Suprapubic skin (tissue), 4 donors: ENCODE measurements around the gene SLC43A1. TPM values are rescaled to one million over a fixed set of nuclear protein-coding genes. Genes with fewer than 3 reads are reported as not detected.

Source experiments
- DNase-seq, 2 donors: peaks; one replicate each; pipeline ENCODE4 v3.0.0-alpha.2; 2019; ENCODE audit warnings: low spot score in 2 of 2
- H3K27ac ChIP-seq: fragments of 200-600 bp; sonication (generic); one replicate; pipeline ENCODE4 v1.5.1; 2019
- H3K27me3 ChIP-seq: fragments of 200-600 bp; sonication (generic); one replicate; pipeline ENCODE4 v1.5.1; 2019
- H3K36me3 ChIP-seq: fragments of 200-600 bp; sonication (generic); one replicate; pipeline ENCODE4 v1.5.1; 2019
- H3K4me1 ChIP-seq: fragments of 200-600 bp; sonication (generic); one replicate; pipeline ENCODE4 v1.5.1; 2019
- H3K4me3 ChIP-seq: fragments of 200-600 bp; sonication (generic); one replicate; pipeline ENCODE4 v1.5.1; 2019; ENCODE audit warnings: mild to moderate bottlenecking
- H3K9me3 ChIP-seq: fragments of 200-600 bp; sonication (generic); one replicate; pipeline ENCODE4 v1.5.1; 2019
- EP300 ChIP-seq: sonication (generic); formaldehyde crosslinking; IDR thresholded peaks from one replicate; pipeline ENCODE4 v1.6.1; 2017; ENCODE audit warnings: antibody characterized with exemption
- POLR2A ChIP-seq, 2 donors: fragments of 450-650 bp; IDR thresholded peaks; one replicate each; pipeline ENCODE4 v1.6.1; 2017; ENCODE audit warnings: antibody characterized with exemption in 2 of 2, mild to moderate bottlenecking in 2 of 2, moderate library complexity in 2 of 2
- POLR2AphosphoS5 ChIP-seq, 3 donors: sonication (generic); formaldehyde crosslinking; IDR thresholded peaks; one replicate each; pipeline ENCODE4 v1.6.1; 2017; ENCODE audit warnings: antibody characterized with exemption in 3 of 3
- WGBS: methylation state at CpG from one replicate; pipeline ENCODE4 v1.1.5; 2018; 5-methylcytosine and 5-hydroxymethylcytosine counted together
- total RNA-seq, 4 donors: library from RNA; depleted of rRNA; stranded (reverse); fragments of >200 nt; gene quantifications; one replicate each; pipeline ENCODE4 v1.1.0, GENCODE V29; 2016
- TF ChIP-seq, protein P1 (sequence below), 2 donors: fragments of 200-600 bp in 1 of 2; fragments of 450-650 bp in 1 of 2; sonication (generic) in 1 of 2; IDR thresholded peaks; one replicate each; pipeline ENCODE4 v1.5.1; 2016 to 2019; ENCODE audit warnings: antibody characterized with exemption in 2 of 2, mild to moderate bottlenecking in 1 of 2, moderate library complexity in 1 of 2

The SLC43A1 gene
- total RNA-seq, 4 donors from 2014 or later, result 13.8 to 48.8 (median 22.3) TPM

DNA sequence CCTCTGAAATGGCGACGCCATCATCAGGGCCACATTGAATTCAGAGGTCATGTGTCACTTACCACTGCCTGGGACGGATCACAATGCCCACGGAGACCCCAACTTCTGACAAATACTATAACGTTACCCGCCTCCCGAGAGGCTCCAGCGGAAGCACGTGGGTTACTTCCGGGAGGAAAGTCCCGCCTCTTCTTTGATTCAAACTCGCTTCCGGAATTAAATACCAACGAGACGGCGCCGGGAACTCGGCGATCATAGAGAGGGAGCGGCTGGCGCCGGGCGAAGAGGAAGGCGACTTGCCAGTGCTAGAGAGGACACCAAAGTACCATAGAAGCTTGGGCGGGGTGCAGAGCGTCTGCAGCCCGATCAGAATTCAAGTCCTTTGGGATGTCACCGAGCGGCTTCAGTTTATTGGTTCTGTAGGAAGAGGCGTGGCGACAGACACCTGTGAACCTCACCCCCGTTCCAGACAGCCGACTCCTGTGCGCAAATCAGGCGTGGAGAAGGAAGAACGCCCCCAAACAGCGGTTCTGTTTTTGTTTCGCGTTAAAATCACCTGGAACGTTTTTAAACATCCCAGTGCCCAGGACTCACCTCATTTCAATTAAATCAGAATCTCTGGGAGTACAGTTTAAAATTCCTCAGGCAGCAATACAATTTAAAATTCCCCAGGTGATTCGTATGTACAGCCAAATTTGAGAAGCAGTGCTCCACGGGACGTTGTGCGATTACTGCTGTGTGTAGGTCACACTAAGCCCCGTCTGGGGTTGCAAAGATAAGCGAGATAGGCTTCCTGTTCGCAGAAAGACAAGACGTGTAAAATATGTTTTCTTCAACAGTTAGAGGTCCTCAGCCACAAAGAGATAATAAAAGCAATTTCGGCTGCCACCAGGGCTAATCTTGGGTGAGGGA is 15.3 kb upstream of the SLC43A1 start, which contains the start of gene TIMM10:
Gene TIMM10 (minus strand): TSS at position 159 of the 912 bp plus-strand sequence. CDS start 565 bp downstream, outside the sequence.
- Histone ChIP-seq H3K4me3 (peak within 1 kb of the TSS; percentile 80), H3K27ac (peak within 1 kb of the TSS; percentile 76), H3K4me1 (peaks cover 20% of the 10 kb centered on the region), H3K36me3 (peaks cover 4% of the 10 kb centered on the region), H3K9me3 (no peaks in the 10 kb centered on the region), H3K27me3 (no peaks in the 10 kb centered on the region)
- peak; percentile 97 to 98 for DNase-seq
- WGBS, result 1% methylated on average over 24 of the region's 49 CpGs
- TF ChIP-seq EP300, result no peak
- peak in 1 of 3 donors; percentile 61 for TF ChIP-seq POLR2AphosphoS5 (IDR thresholded peaks at IDR 0.05)

DNA sequence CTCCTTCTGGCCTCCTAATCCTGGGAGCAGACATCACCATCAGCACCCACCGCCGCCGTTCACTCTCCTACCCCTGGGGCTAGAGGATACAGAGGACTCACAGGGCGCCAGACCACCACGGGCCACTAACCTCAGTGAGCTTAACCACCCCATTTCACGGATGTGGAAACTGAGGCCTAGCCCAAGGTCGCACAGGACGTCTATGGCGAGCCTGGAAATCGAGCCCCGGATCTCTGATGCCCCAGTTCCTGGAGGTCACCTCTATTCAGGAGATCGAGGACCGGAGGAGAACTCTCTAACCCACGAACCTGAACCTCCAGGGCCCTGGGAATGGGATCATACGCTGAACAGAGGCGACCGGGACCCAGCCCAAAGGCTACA is 14.7 kb upstream of the SLC43A1 start:
- no peak for DNase-seq
- peak overlapping the region; percentile 76 for H3K27ac ChIP-seq
- WGBS, result 4% methylated on average over 5 of the region's 17 CpGs
- peaks cover 4% of the 10 kb centered on the region for H3K36me3 ChIP-seq
- no peaks in the 10 kb centered on the region for H3K9me3 ChIP-seq
- H3K4me1 ChIP-seq, result peaks cover 20% of the 10 kb centered on the region
- TF ChIP-seq POLR2AphosphoS5 (IDR thresholded peaks at IDR 0.05) (peak in 1 of 3 donors; percentile 40), EP300 (no peak)
- peak overlapping the region; percentile 80 for H3K4me3 ChIP-seq
- no peaks in the 10 kb centered on the region for H3K27me3 ChIP-seq

DNA sequence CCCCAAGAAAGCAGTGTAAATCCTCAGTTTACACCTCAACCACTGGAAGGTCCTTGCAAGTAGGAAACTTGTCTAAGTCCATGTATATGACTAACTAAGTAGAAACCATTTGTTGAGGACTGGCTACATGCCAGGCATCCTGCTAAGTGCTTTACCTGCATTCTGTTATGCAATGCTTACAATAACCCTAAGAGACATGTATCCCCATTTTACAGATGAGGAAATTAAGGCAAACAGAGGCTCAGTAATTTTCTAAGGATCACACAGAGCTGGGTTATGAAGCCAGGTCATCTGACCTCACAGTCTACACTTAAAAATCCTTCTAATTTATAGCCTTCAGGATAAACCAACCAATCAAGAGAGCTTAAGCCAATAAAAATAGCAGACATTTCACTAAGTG is 13.5 kb upstream of the SLC43A1 start:
- H3K4me3 ChIP-seq, result no peak overlapping the region
- TF ChIP-seq, protein P1, sequence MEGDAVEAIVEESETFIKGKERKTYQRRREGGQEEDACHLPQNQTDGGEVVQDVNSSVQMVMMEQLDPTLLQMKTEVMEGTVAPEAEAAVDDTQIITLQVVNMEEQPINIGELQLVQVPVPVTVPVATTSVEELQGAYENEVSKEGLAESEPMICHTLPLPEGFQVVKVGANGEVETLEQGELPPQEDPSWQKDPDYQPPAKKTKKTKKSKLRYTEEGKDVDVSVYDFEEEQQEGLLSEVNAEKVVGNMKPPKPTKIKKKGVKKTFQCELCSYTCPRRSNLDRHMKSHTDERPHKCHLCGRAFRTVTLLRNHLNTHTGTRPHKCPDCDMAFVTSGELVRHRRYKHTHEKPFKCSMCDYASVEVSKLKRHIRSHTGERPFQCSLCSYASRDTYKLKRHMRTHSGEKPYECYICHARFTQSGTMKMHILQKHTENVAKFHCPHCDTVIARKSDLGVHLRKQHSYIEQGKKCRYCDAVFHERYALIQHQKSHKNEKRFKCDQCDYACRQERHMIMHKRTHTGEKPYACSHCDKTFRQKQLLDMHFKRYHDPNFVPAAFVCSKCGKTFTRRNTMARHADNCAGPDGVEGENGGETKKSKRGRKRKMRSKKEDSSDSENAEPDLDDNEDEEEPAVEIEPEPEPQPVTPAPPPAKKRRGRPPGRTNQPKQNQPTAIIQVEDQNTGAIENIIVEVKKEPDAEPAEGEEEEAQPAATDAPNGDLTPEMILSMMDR (IDR thresholded peaks at IDR 0.05), result no peak
- peaks cover 4% of the 10 kb centered on the region for H3K36me3 ChIP-seq
- H3K27ac ChIP-seq, result no peak overlapping the region
- peaks cover 20% of the 10 kb centered on the region for H3K4me1 ChIP-seq
- no peaks in the 10 kb centered on the region for H3K27me3 ChIP-seq
- DNase-seq, result no peak
- H3K9me3 ChIP-seq, result no peaks in the 10 kb centered on the region

DNA sequence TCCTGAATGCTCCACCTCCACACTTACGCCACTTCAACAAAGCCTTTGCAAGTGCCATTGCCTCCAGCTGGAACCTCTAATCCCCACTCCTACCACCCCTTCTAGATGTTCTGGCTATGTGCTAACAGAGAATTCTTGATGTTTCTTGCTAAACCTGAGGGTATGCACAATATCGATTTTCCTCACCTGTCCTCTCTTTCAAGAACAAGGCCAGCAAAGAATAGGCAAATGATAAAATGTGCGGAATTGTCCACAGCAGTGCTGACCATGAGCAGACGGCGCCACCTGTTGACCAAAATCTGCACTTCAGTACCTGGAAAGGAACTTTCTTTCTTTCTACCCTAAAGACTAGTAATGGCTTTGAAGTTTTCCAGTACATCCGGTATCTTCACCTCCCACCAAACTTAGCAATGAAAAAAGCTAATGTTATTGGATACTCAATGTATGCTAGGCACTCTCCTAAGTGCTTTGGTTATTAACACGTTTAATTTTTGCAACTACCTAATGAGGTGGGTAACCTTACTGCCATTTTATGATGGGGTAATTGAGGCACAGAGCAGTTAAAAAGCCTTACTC is 11.6 kb upstream of the SLC43A1 start:
- Histone ChIP-seq H3K4me3 (no peak overlapping the region), H3K4me1 (peaks cover 20% of the 10 kb centered on the region), H3K36me3 (peaks cover 4% of the 10 kb centered on the region), H3K9me3 (no peaks in the 10 kb centered on the region), H3K27me3 (no peaks in the 10 kb centered on the region), H3K27ac (no peak overlapping the region)
- DNase-seq, result peak in 1 of 2 donors; percentile 77
- no peak for TF ChIP-seq EP300
- TF ChIP-seq, protein P1 (IDR thresholded peaks at IDR 0.05), result peak; percentile 82 to 92
- TF ChIP-seq POLR2A (IDR thresholded peaks at IDR 0.05), result no peak
- TF ChIP-seq POLR2AphosphoS5 (IDR thresholded peaks at IDR 0.05), result no peak
- WGBS, result 17% methylated on average over 7 of the region's 7 CpGs

DNA sequence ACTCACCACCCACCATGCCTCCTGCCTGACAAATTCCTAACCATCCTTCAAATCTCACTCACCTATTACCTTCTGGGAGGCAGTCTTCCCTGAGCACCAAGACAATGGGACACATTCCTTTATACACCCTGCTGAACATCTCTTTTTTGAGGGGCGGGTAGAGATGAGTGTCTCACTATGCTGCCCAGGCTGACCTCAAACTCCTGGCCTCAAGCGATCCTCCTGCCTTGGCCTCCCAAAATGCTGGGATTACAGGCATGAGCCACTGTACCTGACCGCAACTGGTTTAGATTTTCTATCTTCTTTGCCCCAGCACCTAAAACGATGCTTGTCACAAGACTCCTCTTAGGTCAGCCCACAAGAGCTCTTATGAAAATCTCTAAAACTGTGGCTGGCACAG is 7.9 kb upstream of the SLC43A1 start:
- H3K4me1 ChIP-seq, result no peaks in the 10 kb centered on the region
- no peak for DNase-seq
- TF ChIP-seq POLR2A (IDR thresholded peaks at IDR 0.05), result no peak
- TF ChIP-seq POLR2AphosphoS5 (IDR thresholded peaks at IDR 0.05), result no peak
- TF ChIP-seq EP300, result no peak
- TF ChIP-seq, protein P1 (IDR thresholded peaks at IDR 0.05), result no peak
- H3K4me3 ChIP-seq, result no peak overlapping the region
- H3K9me3 ChIP-seq, result no peaks in the 10 kb centered on the region
- H3K27me3 ChIP-seq, result no peaks in the 10 kb centered on the region
- 96% methylated on average over 4 of the region's 4 CpGs for WGBS
- H3K36me3 ChIP-seq, result peaks cover under 1% of the 10 kb centered on the region
- no peak overlapping the region for H3K27ac ChIP-seq

DNA sequence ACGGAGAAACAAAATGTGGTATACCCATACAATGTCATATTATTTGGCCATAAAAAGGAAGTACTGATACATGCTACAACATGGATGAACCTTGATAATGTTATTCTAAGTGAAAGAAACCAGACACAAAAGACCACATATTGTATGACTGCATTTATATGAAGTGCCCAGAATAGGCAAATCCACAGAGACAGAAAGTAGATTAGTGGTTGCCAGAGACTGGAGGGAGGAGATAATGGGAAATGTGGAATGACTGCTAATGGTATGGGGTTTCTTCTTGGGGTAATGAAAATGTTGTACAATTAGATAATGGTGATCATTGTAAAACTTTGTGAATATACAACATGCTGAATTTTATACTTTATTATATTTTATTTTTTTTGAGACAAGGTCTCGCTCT is 5.6 kb upstream of the SLC43A1 start:
- WGBS, result 90% methylated on average over 2 of the region's 2 CpGs
- no peak overlapping the region for H3K27ac ChIP-seq
- no peak overlapping the region for H3K4me3 ChIP-seq
- peaks cover under 1% of the 10 kb centered on the region for H3K4me1 ChIP-seq
- H3K36me3 ChIP-seq, result no peaks in the 10 kb centered on the region
- DNase-seq, result no peak
- no peaks in the 10 kb centered on the region for H3K27me3 ChIP-seq
- TF ChIP-seq, protein P1 (IDR thresholded peaks at IDR 0.05), result no peak
- TF ChIP-seq EP300, result no peak
- no peak for TF ChIP-seq POLR2A (IDR thresholded peaks at IDR 0.05)
- no peak for TF ChIP-seq POLR2AphosphoS5 (IDR thresholded peaks at IDR 0.05)
- no peaks in the 10 kb centered on the region for H3K9me3 ChIP-seq
